HG03469 (cell line): ENCODE measurements around the gene SDR42E2.

Experiments
- ATAC-seq: cut with Tn5 transposase; IDR thresholded peaks from one replicate; pipeline ENCODE4 v1.9.1; 2021; ENCODE audit warnings: mild to moderate bottlenecking, moderate library complexity, moderate number of reproducible peaks; ENCODE audit not compliant: unreplicated experiment

Gene SDR42E2

DNA sequence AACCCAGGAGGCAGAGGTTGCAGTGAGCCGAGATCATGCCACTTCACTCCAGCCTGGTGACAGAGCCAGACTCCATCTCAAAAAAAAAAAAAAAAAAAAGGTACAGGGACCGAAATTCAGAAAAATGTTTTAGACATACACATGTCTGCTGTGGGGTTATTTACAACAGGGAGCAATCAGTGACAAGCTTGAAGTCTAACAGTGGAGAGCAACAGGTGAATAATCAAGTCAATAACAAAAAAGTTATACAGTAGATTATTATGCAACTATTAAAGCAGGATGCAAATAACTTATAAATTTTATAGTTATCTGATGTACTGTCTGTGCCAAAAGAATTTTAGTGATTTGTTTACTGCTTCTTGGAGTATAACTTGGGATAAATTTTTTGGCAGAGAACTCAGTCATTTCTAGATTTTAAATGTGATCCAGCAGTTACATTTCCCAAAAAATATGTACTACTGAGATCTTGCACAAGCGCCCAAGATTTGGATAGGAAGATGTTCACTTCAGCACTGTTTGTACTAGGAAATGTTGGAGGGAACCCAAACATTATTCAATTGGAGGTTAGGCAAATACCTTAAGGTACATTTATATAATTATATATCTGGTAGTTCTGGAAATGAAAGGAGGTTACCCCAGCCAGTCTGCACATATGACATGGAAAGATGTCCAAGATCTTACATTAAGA is 77.9 kb downstream of the SDR42E2 start:
- ATAC-seq: no peak
